H9 (cell line): Measurements from ENCODE around the gene STX10. TPM values are rescaled to one million over a fixed set of nuclear protein-coding genes. Genes with fewer than 3 reads are reported as not detected.
A peak's percentile ranks its signal among the peaks of the same experiment; 100 is the strongest.
"Not testable (repeated sequence)": the region's sequence is repeated elsewhere in the genome, so short reads cannot be mapped to it uniquely, and the experiment has no call there.

Experiments used
- DNase-seq: peaks from one replicate; pipeline ENCODE4 v3.0.0-alpha.2; 2017
- H2AFZ ChIP-seq: one replicate; pipeline ENCODE4 v1.6.1; 2013; ENCODE audit warnings: mild to moderate bottlenecking, low read length, control low read depth, moderate library complexity
- H2AK5ac ChIP-seq: 2 replicates; pipeline ENCODE4 v1.6.1; 2013; ENCODE audit warnings: low read length, control low read depth, mixed read lengths; ENCODE audit not compliant: insufficient read length
- H2BK120ac ChIP-seq: one replicate; pipeline ENCODE4 v1.6.1; 2013; ENCODE audit warnings: low read depth, mild to moderate bottlenecking, low read length, control low read depth, inconsistent platforms; ENCODE audit not compliant: poor library complexity, severe bottlenecking
- H2BK12ac ChIP-seq: 2 replicates; pipeline ENCODE4 v1.6.1; 2013; ENCODE audit warnings: low read length, control low read depth, mixed read lengths, low read depth; ENCODE audit not compliant: insufficient read length
- H2BK15ac ChIP-seq: 2 replicates; pipeline ENCODE4 v1.6.1; 2013; ENCODE audit warnings: low read depth, low read length, control low read depth
- H2BK20ac ChIP-seq: one replicate; pipeline ENCODE4 v1.6.1; 2013; ENCODE audit warnings: low read depth, mild to moderate bottlenecking, low read length, control low read depth, inconsistent platforms; ENCODE audit not compliant: poor library complexity, severe bottlenecking
- H2BK5ac ChIP-seq: 2 replicates; pipeline ENCODE4 v1.6.1; 2013; ENCODE audit warnings: low read length, control low read depth, mixed read lengths; ENCODE audit not compliant: insufficient read length
- H3K14ac ChIP-seq: 2 replicates; pipeline ENCODE4 v1.6.1; 2013; ENCODE audit warnings: low read length, control low read depth; ENCODE audit not compliant: insufficient read depth
- H3K18ac ChIP-seq: 2 replicates; pipeline ENCODE4 v1.6.1; 2013; ENCODE audit warnings: low read depth, mild to moderate bottlenecking, mixed read lengths, low read length, control low read depth; ENCODE audit not compliant: insufficient read length
- H3K23ac ChIP-seq: 2 replicates; pipeline ENCODE4 v1.6.1; 2013; ENCODE audit warnings: low read length, control low read depth, mixed read lengths, low read depth; ENCODE audit not compliant: insufficient read length
- H3K23me2 ChIP-seq: 2 replicates; pipeline ENCODE4 v1.6.1; 2013; ENCODE audit warnings: low read depth, mild to moderate bottlenecking, mixed read lengths, low read length, control low read depth; ENCODE audit not compliant: insufficient read length, poor library complexity, severe bottlenecking
- H3K27ac ChIP-seq: 2 replicates; pipeline ENCODE4 v1.5.1; 2013; ENCODE audit warnings: low read length, control low read depth, mixed read lengths, low read depth; ENCODE audit not compliant: insufficient read length
- H3K27me3 ChIP-seq: 2 replicates; pipeline ENCODE4 v1.6.1; 2013; ENCODE audit warnings: low read length, control low read depth, inconsistent platforms; ENCODE audit not compliant: insufficient read depth
- H3K4ac ChIP-seq: 2 replicates; pipeline ENCODE4 v1.6.1; 2013; ENCODE audit warnings: low read depth, mild to moderate bottlenecking, control low read depth, inconsistent platforms, low read length, moderate library complexity
- H3K4me1 ChIP-seq: 2 replicates; pipeline ENCODE4 v1.6.1; 2013; ENCODE audit warnings: low read length, control low read depth, inconsistent platforms; ENCODE audit not compliant: insufficient read depth
- H3K4me2 ChIP-seq: 2 replicates; pipeline ENCODE4 v1.6.1; 2013; ENCODE audit warnings: low read length, control low read depth, mixed read lengths; ENCODE audit not compliant: insufficient read length, insufficient read depth
- H3K56ac ChIP-seq: 2 replicates; pipeline ENCODE4 v1.6.1; 2013; ENCODE audit warnings: low read depth, mild to moderate bottlenecking, mixed read lengths, low read length, control low read depth; ENCODE audit not compliant: insufficient read length
- H3K79me1 ChIP-seq: 2 replicates; pipeline ENCODE4 v1.6.1; 2013; ENCODE audit warnings: low read depth, mild to moderate bottlenecking, moderate library complexity, low read length, control low read depth, inconsistent platforms; ENCODE audit not compliant: insufficient read depth, poor library complexity, severe bottlenecking
- H3K79me2 ChIP-seq: 2 replicates; pipeline ENCODE4 v1.6.1; 2013; ENCODE audit warnings: low read length, control low read depth, inconsistent platforms; ENCODE audit not compliant: insufficient read depth
- H3K9ac ChIP-seq: 2 replicates; pipeline ENCODE4 v1.6.1; 2013; ENCODE audit warnings: low read length, control low read depth, mixed read lengths; ENCODE audit not compliant: insufficient read length; ENCODE audit errors: extremely low read depth
- H3K9me3 ChIP-seq: one replicate; pipeline ENCODE4 v1.6.1; 2013; ENCODE audit warnings: low read depth, low read length, inconsistent platforms; ENCODE audit not compliant: control insufficient read depth
- H3T11ph ChIP-seq: one replicate; pipeline ENCODE4 v1.6.1; 2013; ENCODE audit warnings: mild to moderate bottlenecking, low read length, control low read depth, inconsistent platforms
- H4K20me1 ChIP-seq: one replicate; pipeline ENCODE4 v1.6.1; 2013; ENCODE audit not compliant: control insufficient read depth, insufficient read length, insufficient read depth
- H4K5ac ChIP-seq: 2 replicates; pipeline ENCODE4 v1.6.1; 2013; ENCODE audit warnings: low read depth, mild to moderate bottlenecking, mixed read lengths, low read length, control low read depth; ENCODE audit not compliant: insufficient read length
- H4K8ac ChIP-seq: replicated peaks from 2 replicates; pipeline ENCODE4 v1.6.1; 2013; ENCODE audit warnings: low read length, control low read depth, mixed read lengths, low read depth; ENCODE audit not compliant: insufficient read length
- H4K91ac ChIP-seq: 2 replicates; pipeline ENCODE4 v1.6.1; 2013; ENCODE audit warnings: low read depth, mild to moderate bottlenecking, moderate library complexity, mixed read lengths, low read length, control low read depth; ENCODE audit not compliant: insufficient read length
- H3K27ac Mint-ChIP-seq, 3 experiments: 2 replicates in 2 of 3; 3 replicates in 1 of 3; pipeline ENCODE4 v1.8.0; 2020 to 2021; ENCODE audit warnings: mixed read lengths in 3 of 3, mild to moderate bottlenecking in 1 of 3, moderate library complexity in 1 of 3
- H3K27me3 Mint-ChIP-seq: 2 replicates; pipeline ENCODE4 v1.8.0; 2021; ENCODE audit warnings: low read depth, mild to moderate bottlenecking, moderate library complexity, mixed read lengths
- H3K36me3 Mint-ChIP-seq, 3 experiments: 2 replicates in 2 of 3; 3 replicates in 1 of 3; pipeline ENCODE4 v1.8.0; 2020 to 2021; ENCODE audit warnings: low read depth in 3 of 3, mixed read lengths in 3 of 3; ENCODE audit not compliant: insufficient read depth in 1 of 3
- H3K4me1 Mint-ChIP-seq, 2 experiments: 2 replicates each; pipeline ENCODE4 v1.8.0; 2020; ENCODE audit warnings: mixed read lengths in 2 of 2
- H3K4me3 Mint-ChIP-seq, 2 experiments: 2 replicates in 1 of 2; 3 replicates in 1 of 2; pipeline ENCODE4 v1.8.0; 2020 to 2021; ENCODE audit warnings: mild to moderate bottlenecking in 2 of 2, mixed read lengths in 2 of 2, moderate library complexity in 1 of 2
- H3K9me3 Mint-ChIP-seq, 2 experiments: 2 replicates in 1 of 2; 3 replicates in 1 of 2; pipeline ENCODE4 v1.8.0; 2020; ENCODE audit warnings: mild to moderate bottlenecking in 2 of 2, mixed read lengths in 2 of 2, moderate library complexity in 1 of 2
- CTCF ChIP-seq: fragments of 200-600 bp; sonication (generic); conservative IDR thresholded peaks from 3 replicates; pipeline ENCODE4 v1.8.0; 2021; ENCODE audit warnings: antibody characterized with exemption, mild to moderate bottlenecking
- WGBS: extraction: QIAGEN DNeasy Blood & Tissue Kit; methylation state at CpG from one replicate; pipeline ENCODE4 v1.1.7; 2013; ENCODE audit warnings: missing lambda C conversion rate, low lambda C conversion rate, mixed read lengths; ENCODE audit not compliant: insufficient read length; ENCODE audit errors: extremely low coverage; 5-methylcytosine and 5-hydroxymethylcytosine counted together
- total RNA-seq: library from RNA; stranded (reverse); gene quantifications from 2 replicates; pipeline ENCODE4 v1.2.1, GENCODE V29; 2021

The STX10 gene
- total RNA-seq, 1 experiment from 2014 or later, result 39.4 TPM

- Histone ChIP-seq H3K79me2 (peaks cover 17% of the 10 kb centered on the region; the same call in 1 of the 2 replicates), H4K5ac (no peak overlapping the region), H3K9ac (peak overlapping the region; percentile 27), H4K20me1 (no peaks in the 10 kb centered on the region), H3K23me2 (peaks cover 22% of the 10 kb centered on the region), H3K56ac (no peak overlapping the region), H3K9me3 (no peaks in the 10 kb centered on the region), H3K27ac (no peak overlapping the region), H2BK12ac (no peak overlapping the region), H2BK20ac (no peak overlapping the region), H2BK5ac (no peak overlapping the region), H3K27me3 (no peaks in the 10 kb centered on the region), H2AFZ (no peak overlapping the region), H3K4me1 (no peaks in the 10 kb centered on the region), H3K4me2 (peak overlapping the region; percentile 67), H4K8ac (no peak overlapping the region), H2AK5ac (no peak overlapping the region), H3K14ac (no peak overlapping the region), H3K18ac (no peak overlapping the region), H3K23ac (no peak overlapping the region), H4K91ac (no peak overlapping the region), H2BK15ac (no peak overlapping the region), H3K79me1 (no peaks in the 10 kb centered on the region), H2BK120ac (no peak overlapping the region), H3K4ac (no peak overlapping the region), H3T11ph (no peak overlapping the region)
- peak overlapping the region in 2 of 3 experiments; percentile 68 to 100; a peak in 3 of 7 replicates for H3K27ac Mint-ChIP-seq
- peaks cover 8% of the 10 kb centered on the region; the same call in 1 of the 2 replicates for H3K27me3 Mint-ChIP-seq
- H3K9me3 Mint-ChIP-seq, result peaks cover 8 to 9% of the 10 kb centered on the region in 2 experiments; a peak in 4 of 5 replicates
- peak overlapping the region; percentile 97 to 98 for H3K4me3 Mint-ChIP-seq
- H3K4me1 Mint-ChIP-seq, result peaks cover 11 to 12% of the 10 kb centered on the region in 2 experiments
- TF ChIP-seq CTCF, result no peak
- peak; percentile 61 for DNase-seq
- WGBS, result no CpG with 5 or more reads among the region's 46 CpGs
- H3K36me3 Mint-ChIP-seq, result peaks cover 18 to 23% (median 22%) of the 10 kb centered on the region in 3 experiments
Measured at GRCh38 chr19:13149628-13150186, 468 bp downstream of the STX10 start.

DNA sequence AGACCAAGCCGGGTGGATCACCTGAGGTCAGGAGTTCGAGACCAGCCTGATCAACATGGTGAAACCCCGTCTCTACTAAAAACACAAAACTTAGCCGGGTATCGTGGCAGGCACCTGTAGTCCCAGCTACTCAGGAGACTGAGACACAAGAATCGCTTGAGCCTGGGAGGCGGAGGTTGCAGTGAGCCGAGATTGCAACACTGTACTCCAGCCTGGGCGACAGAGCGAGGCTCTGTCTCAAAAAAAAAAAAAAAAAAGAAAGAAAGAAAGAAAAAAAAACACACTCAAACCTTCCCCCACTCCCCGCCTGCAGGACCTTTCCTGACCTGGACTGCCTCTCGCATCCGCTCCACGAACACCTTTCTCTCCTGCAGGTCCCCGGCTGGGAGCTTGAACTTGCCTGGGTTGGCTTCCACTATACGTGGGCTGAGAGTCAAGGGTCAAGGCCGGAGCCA is 975 bp downstream of the STX10 start:
- H3K23ac ChIP-seq, H2BK15ac ChIP-seq, H3K4ac ChIP-seq, H2AK5ac ChIP-seq, H4K5ac ChIP-seq, H4K8ac ChIP-seq, H3K27me3 ChIP-seq, H4K91ac ChIP-seq, H2AFZ ChIP-seq, H3K27me3 Mint-ChIP-seq, H2BK20ac ChIP-seq, H3K9me3 ChIP-seq, H3K9me3 Mint-ChIP-seq, H3K79me1 ChIP-seq, H2BK120ac ChIP-seq, H3K56ac ChIP-seq, H3K14ac ChIP-seq, H2BK5ac ChIP-seq, H3K4me1 ChIP-seq, H3K27ac ChIP-seq, H3T11ph ChIP-seq, H4K20me1 ChIP-seq, H3K18ac ChIP-seq, DNase-seq, H2BK12ac ChIP-seq: not testable (repeated sequence)
- Histone ChIP-seq H3K23me2 (peaks cover 20% of the 10 kb centered on the region), H3K4me2 (peak overlapping the region; percentile 67), H3K79me2 (peaks cover 13% of the 10 kb centered on the region; the same call in 1 of the 2 replicates), H3K9ac (peak overlapping the region; percentile 27)
- no CpG with 5 or more reads among the region's 17 CpGs for WGBS
- H3K4me3 Mint-ChIP-seq, result peak overlapping the region; percentile 97 to 98
- peaks cover 11 to 12% of the 10 kb centered on the region in 2 experiments for H3K4me1 Mint-ChIP-seq
- H3K36me3 Mint-ChIP-seq, result peaks cover 15 to 22% (median 21%) of the 10 kb centered on the region in 3 experiments
- H3K27ac Mint-ChIP-seq, result peak overlapping the region in 1 of 3 experiments; percentile 68; a peak in 2 of 7 replicates
